BJ (cell line): ENCODE measurements around the gene ABTB1. TPM values are rescaled to one million over a fixed set of nuclear protein-coding genes. Genes with fewer than 3 reads are reported as not detected.

Experiments used
- CTCF ChIA-PET: fragments of 350-600 bp; formaldehyde crosslinking; extraction: SDS; loops from one replicate; lab custom pipeline; 2021; ENCODE audit warnings: antibody characterized with exemption, inconsistent platforms; lab: Yijun Ruan, JAX
- POLR2A ChIA-PET: fragments of 300-600 bp; sonication (Branson Sonifier 250); formaldehyde crosslinking; extraction: SDS; loops from one replicate; lab custom pipeline; 2021; ENCODE audit warnings: antibody characterized with exemption; lab: Charles Lee
- DNase-seq: peaks from one replicate; pipeline ENCODE4 v3.0.0-alpha.2; 2011; ENCODE audit warnings: low read depth
- H3K27me3 ChIP-seq: 2 replicates; pipeline ENCODE4 v1.6.0; 2011; ENCODE audit warnings: low read length; ENCODE audit not compliant: control insufficient read depth, insufficient read depth
- H3K36me3 ChIP-seq: 2 replicates; pipeline ENCODE4 v1.5.1; 2011; ENCODE audit warnings: low read length; ENCODE audit not compliant: control insufficient read depth, insufficient read depth
- H3K4me3 ChIP-seq: 2 replicates; pipeline ENCODE4 v1.5.1; 2011; ENCODE audit warnings: low read depth, mild to moderate bottlenecking, control low read depth, low read length
- CTCF ChIP-seq: IDR thresholded peaks from 2 replicates; pipeline ENCODE4 v1.5.1; 2011; ENCODE audit warnings: low read depth, mild to moderate bottlenecking, control low read depth, inconsistent platforms, low read length, moderate library complexity; ENCODE audit not compliant: insufficient read depth
- polyA plus RNA-seq: library from polyadenylated mRNA; depleted of rRNA; stranded (reverse); fragments of >200 nt; gene quantifications from 2 replicates; pipeline ENCODE4 v1.2.3, GENCODE V29; 2011

The ABTB1 gene
- polyA plus RNA-seq, 1 experiment = 46.5 TPM

- DNase-seq = no peak
- no peak for TF ChIP-seq CTCF
- ChIA-PET CTCF (no interaction called here), POLR2A (no interaction called here)
- no peak overlapping the region for H3K4me3 ChIP-seq
- H3K36me3 ChIP-seq = no peaks in the 10 kb centered on the region
- H3K27me3 ChIP-seq = peaks cover 3% of the 10 kb centered on the region
Observed at GRCh38 chr3:127645371-127646015, 27.3 kb upstream of the ABTB1 start.

GRCh38 chr3:127646501-127647046, 26.2 kb upstream of the ABTB1 start:
- ChIA-PET POLR2A (no interaction called here), CTCF (interaction anchor here (1.0 to 2.1 kb wide), 3 partner anchors 11 to 487 kb away, joined by 3 to 10 read pairs (median 4); no protein-coding TSS in a partner anchor)
- Histone ChIP-seq H3K36me3 (no peaks in the 10 kb centered on the region), H3K4me3 (no peak overlapping the region), H3K27me3 (peaks cover 3% of the 10 kb centered on the region)
- DNase-seq = no peak
- TF ChIP-seq CTCF = no peak

GRCh38 chr3:127647166-127647844, 25.4 kb upstream of the ABTB1 start:
- peaks cover 3% of the 10 kb centered on the region for H3K27me3 ChIP-seq
- H3K36me3 ChIP-seq = no peaks in the 10 kb centered on the region
- no peak overlapping the region for H3K4me3 ChIP-seq
- POLR2A ChIA-PET = interaction anchor here (0.6 kb wide), 1 partner anchor 233 kb away, joined by 8 read pairs; no protein-coding TSS in a partner anchor
- CTCF ChIA-PET = interaction anchor here (1.0 to 2.1 kb wide), 5 partner anchors 12 to 486 kb away, joined by 3 to 10 read pairs (median 4); no protein-coding TSS in a partner anchor
- no peak for TF ChIP-seq CTCF
- DNase-seq = no peak

GRCh38 chr3:127647845-127648204, 24.9 kb upstream of the ABTB1 start:
- H3K27me3 ChIP-seq = peaks cover 3% of the 10 kb centered on the region
- TF ChIP-seq CTCF = no peak
- no peak overlapping the region for H3K4me3 ChIP-seq
- DNase-seq = no peak
- H3K36me3 ChIP-seq = no peaks in the 10 kb centered on the region
- POLR2A ChIA-PET = no interaction called here
- CTCF ChIA-PET = interaction anchor here (1.2 to 2.1 kb wide), 4 partner anchors 12 to 323 kb away, joined by 3 to 10 read pairs (median 4); no protein-coding TSS in a partner anchor

- no peak for TF ChIP-seq CTCF
- H3K36me3 ChIP-seq = no peaks in the 10 kb centered on the region
- ChIA-PET CTCF (interaction anchor here (1.8 to 4.1 kb wide), 4 partner anchors 182 to 321 kb away, joined by 4 to 50 read pairs (median 22); no protein-coding TSS in a partner anchor), POLR2A (no interaction called here)
- H3K4me3 ChIP-seq = no peak overlapping the region
- no peak for DNase-seq
- H3K27me3 ChIP-seq = peaks cover 4% of the 10 kb centered on the region; the same call in 1 of the 2 replicates
Observed at GRCh38 chr3:127650236-127650635, 22.5 kb upstream of the ABTB1 start.
